Subcutaneous adipose tissue (tissue), 4 donors: Measurements from ENCODE around the gene SUCNR1. TPM values are rescaled to one million over a fixed set of nuclear protein-coding genes. Genes with fewer than 3 reads are reported as not detected.

Source experiments
- total RNA-seq, 4 donors: library from RNA; depleted of rRNA; stranded (reverse); fragments of >200 nt; gene quantifications; one replicate each; pipeline ENCODE4 v1.1.0, GENCODE V29; 2016
- TF ChIP-seq, protein P1 (sequence below): fragments of 450-650 bp; IDR thresholded peaks from one replicate; pipeline ENCODE4 v1.5.1; 2016; ENCODE audit warnings: low read depth, mild to moderate bottlenecking, control low read depth, antibody characterized with exemption, moderate library complexity

SUCNR1 gene
- total RNA-seq, result 10 to 100 TPM in 1 of 4 donors, 1 to 10 TPM in 2, under 1 TPM in 1; 0.75 to 10.9 (median 3.1) TPM

GRCh38 chr3:151873398-151873797, at the start of gene SUCNR1:
Gene SUCNR1, plus strand, starts transcription at chr3:151873643. Its CDS starts 6,250 bp downstream, at chr3:151879893.
- TF ChIP-seq, protein P1, sequence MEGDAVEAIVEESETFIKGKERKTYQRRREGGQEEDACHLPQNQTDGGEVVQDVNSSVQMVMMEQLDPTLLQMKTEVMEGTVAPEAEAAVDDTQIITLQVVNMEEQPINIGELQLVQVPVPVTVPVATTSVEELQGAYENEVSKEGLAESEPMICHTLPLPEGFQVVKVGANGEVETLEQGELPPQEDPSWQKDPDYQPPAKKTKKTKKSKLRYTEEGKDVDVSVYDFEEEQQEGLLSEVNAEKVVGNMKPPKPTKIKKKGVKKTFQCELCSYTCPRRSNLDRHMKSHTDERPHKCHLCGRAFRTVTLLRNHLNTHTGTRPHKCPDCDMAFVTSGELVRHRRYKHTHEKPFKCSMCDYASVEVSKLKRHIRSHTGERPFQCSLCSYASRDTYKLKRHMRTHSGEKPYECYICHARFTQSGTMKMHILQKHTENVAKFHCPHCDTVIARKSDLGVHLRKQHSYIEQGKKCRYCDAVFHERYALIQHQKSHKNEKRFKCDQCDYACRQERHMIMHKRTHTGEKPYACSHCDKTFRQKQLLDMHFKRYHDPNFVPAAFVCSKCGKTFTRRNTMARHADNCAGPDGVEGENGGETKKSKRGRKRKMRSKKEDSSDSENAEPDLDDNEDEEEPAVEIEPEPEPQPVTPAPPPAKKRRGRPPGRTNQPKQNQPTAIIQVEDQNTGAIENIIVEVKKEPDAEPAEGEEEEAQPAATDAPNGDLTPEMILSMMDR, result no peak

GRCh38 chr3:151827816-151828215, 45.6 kb upstream of the SUCNR1 start:
- TF ChIP-seq, protein P1, result no peak

GRCh38 chr3:151835751-151836525, 37.5 kb upstream of the SUCNR1 start:
- TF ChIP-seq, protein P1, result no peak

- TF ChIP-seq, protein P1, result no peak
These were observed 36.4 kb upstream of the SUCNR1 start for GRCh38 chr3:151837057-151837456.

- TF ChIP-seq, protein P1, result no peak
These were observed 34.7 kb upstream of the SUCNR1 start for GRCh38 chr3:151838574-151839312.

GRCh38 chr3:151839313-151839631, 34.2 kb upstream of the SUCNR1 start:
- TF ChIP-seq, protein P1, result no peak

- TF ChIP-seq, protein P1, result no peak
These were observed 31.6 kb upstream of the SUCNR1 start for GRCh38 chr3:151841801-151842200.
